Measurements from ENCODE around the gene SPDYE1. TPM values are rescaled to one million over a fixed set of nuclear protein-coding genes. Genes with fewer than 3 reads are reported as not detected.

SPDYE1 gene
- polyA plus RNA-seq, 10 donors = 0.20 to 2.0 (median 0.73) TPM

Other genes starting within 250 kb of the SPDYE1 start
- 10 to 100 TPM; 27.7 to 37.1 (median 29.6) TPM for gene BLVRA, start 239.2 kb upstream of the SPDYE1 start, polyA plus RNA-seq (ENCODE audit: insufficient read length in 10 of 10)
- 10 to 100 TPM; 58.7 to 83.7 (median 71.9) TPM for gene MRPS24, start 128.4 kb upstream of the SPDYE1 start, polyA plus RNA-seq (ENCODE audit: insufficient read length in 10 of 10)
- 10 to 100 TPM; 15.7 to 22.7 (median 20.4) TPM for gene URGCP, start 91.3 kb upstream of the SPDYE1 start, polyA plus RNA-seq (ENCODE audit: insufficient read length in 10 of 10)
- gene UBE2D4, start 71.5 kb upstream of the SPDYE1 start, polyA plus RNA-seq (ENCODE audit: insufficient read length in 10 of 10) = 10 to 100 TPM; 14.6 to 23.6 (median 20.4) TPM
- 10 to 100 TPM; 33.9 to 60.6 (median 44.6) TPM for gene DBNL, start 46.8 kb downstream of the SPDYE1 start, polyA plus RNA-seq (ENCODE audit: insufficient read length in 10 of 10)
- gene PGAM2, start 67.7 kb downstream of the SPDYE1 start, polyA plus RNA-seq (ENCODE audit: insufficient read length in 10 of 10) = 100 to 1,000 TPM; 100 to 285 (median 240) TPM
- 10 to 100 TPM in 9 of 10 donors, 1 to 10 TPM in 1; 9.3 to 18.8 (median 11.3) TPM for gene POLM, start 84.6 kb downstream of the SPDYE1 start, polyA plus RNA-seq (ENCODE audit: insufficient read length in 10 of 10)
- 100 to 1,000 TPM in 4 of 10 donors, 10 to 100 TPM in 6; 58.9 to 135 (median 84.9) TPM for gene AEBP1, start 106.4 kb downstream of the SPDYE1 start, polyA plus RNA-seq (ENCODE audit: insufficient read length in 10 of 10)
- 10 to 100 TPM; 61.0 to 89.1 (median 77.6) TPM for gene POLD2, start 125.7 kb downstream of the SPDYE1 start, polyA plus RNA-seq (ENCODE audit: insufficient read length in 10 of 10)
- gene MYL7, start 143.4 kb downstream of the SPDYE1 start, polyA plus RNA-seq (ENCODE audit: insufficient read length in 10 of 10) = 10 to 100 TPM in 1 of 10 donors, 1 to 10 TPM in 9; 2.4 to 11.2 (median 5.4) TPM
- gene GCK, start 191.5 kb downstream of the SPDYE1 start, polyA plus RNA-seq (ENCODE audit: insufficient read length in 10 of 10) = 1 to 10 TPM; 2.5 to 4.8 (median 4.0) TPM
- 10 to 100 TPM; 62.1 to 80.3 (median 68.6) TPM for gene YKT6, start 203.1 kb downstream of the SPDYE1 start, polyA plus RNA-seq (ENCODE audit: insufficient read length in 10 of 10)